ENCODE data around the gene PPP1R27.

Gene PPP1R27, protein sequence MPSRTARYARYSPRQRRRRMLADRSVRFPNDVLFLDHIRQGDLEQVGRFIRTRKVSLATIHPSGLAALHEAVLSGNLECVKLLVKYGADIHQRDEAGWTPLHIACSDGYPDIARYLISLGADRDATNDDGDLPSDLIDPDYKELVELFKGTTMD
- total RNA-seq: 0 to 0.13 reads per million in 2 donors

GRCh38 chr17:81834831-81835267, at the start of gene PPP1R27:
Gene PPP1R27 (minus strand): TSS chr17:81835050. CDS start chr17:81834953, 97 bp downstream.
- no peak for DNase-seq

DNA sequence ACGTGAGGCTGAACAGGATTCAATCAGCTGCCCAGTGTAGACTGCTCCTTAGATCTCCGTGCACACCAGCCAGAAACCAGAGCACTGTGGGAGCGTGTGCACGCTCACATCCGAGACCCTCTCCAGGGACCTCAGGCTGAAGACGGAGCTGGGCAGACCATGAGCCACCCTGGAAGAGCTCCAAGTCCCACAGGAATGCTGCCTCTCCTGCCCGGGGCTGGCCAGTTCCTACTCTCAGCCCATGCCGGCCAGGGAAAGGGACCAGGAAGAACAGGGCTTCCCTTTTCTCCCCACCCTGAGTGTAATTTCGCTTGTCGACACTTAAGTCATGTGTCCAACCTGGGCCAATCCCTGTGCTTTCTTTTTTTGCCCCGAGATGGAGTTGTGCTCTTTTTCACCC, 49.7 kb upstream of the PPP1R27 start:
- no peak for DNase-seq

- DNase-seq: no peak
These were observed 44.3 kb upstream of the PPP1R27 start for GRCh38 chr17:81879121-81879520.

- DNase-seq: no peak
These were observed 43.4 kb upstream of the PPP1R27 start for GRCh38 chr17:81878294-81878693.

- no peak for DNase-seq
These were observed 42.7 kb upstream of the PPP1R27 start for GRCh38 chr17:81877569-81877968.

DNA sequence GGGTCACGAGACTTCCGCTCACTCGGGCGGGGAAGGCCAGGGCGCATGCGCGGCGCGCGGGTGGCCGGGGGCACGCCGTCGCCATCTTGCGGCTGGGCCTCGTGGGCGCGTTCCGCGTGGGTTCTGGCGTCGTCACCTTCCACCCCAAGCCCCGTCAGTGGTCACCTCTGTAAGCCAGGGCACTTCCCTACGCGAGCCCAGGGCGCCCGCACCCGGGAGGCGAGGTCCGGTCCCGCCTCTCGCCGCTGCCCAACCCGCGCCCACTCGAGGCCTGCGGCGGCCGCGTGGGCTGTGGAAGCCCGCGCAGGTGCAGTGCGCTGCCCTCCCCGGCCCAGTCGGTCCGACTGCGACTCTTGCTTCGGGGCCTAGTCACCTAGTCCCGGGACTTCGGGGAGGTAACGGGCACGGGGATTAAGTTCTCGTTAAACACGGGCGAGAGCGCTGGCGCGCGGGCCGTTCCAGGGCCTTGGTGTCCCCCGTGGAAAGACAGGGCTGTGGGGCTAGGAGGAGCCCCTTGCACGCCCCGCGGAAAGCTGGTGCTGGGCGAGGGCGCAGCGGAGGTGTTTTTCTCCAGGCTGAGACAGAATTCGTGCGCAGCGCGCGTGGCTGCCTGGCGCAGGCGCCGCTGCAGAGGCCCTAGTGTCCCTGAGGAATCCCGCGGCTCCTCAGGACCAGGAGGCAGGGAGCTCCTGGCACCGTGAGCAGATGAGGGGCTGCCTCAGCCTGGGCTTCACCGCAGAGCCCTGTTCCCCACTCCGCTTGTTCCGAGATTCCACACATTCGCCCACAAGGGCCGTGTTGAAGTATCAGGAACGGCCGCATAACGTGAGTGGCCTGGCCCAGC, 36.8 kb upstream of the PPP1R27 start:
- peak; percentile 92 to 95 (median 93) for DNase-seq

DNA sequence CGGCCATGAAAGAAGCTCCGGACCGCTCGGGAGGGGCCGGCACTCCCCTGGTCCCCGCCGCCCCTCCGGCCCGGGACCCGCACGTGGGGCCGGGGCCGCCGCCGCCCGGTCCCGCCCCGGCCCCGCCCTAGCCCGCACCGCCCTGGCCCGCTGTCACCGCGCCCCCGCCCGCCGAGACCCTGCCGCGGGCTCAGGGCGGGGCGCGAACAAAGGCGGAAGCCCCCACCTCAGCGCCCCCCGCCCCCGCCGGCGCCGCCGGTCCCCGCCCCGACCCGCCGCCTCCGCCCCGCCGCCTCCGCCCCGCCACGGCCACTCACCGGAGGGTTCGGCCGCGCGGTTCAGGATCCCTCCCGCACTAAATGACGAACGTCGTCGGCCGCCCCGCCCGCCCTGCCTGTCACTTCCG, 36.1 kb upstream of the PPP1R27 start, which contains the start of gene ARHGDIA:
Gene ARHGDIA (minus strand): TSS at position 357 of the 406 bp plus-strand sequence. CDS start 1,407 bp downstream, outside the sequence.
- DNase-seq: no peak

DNA sequence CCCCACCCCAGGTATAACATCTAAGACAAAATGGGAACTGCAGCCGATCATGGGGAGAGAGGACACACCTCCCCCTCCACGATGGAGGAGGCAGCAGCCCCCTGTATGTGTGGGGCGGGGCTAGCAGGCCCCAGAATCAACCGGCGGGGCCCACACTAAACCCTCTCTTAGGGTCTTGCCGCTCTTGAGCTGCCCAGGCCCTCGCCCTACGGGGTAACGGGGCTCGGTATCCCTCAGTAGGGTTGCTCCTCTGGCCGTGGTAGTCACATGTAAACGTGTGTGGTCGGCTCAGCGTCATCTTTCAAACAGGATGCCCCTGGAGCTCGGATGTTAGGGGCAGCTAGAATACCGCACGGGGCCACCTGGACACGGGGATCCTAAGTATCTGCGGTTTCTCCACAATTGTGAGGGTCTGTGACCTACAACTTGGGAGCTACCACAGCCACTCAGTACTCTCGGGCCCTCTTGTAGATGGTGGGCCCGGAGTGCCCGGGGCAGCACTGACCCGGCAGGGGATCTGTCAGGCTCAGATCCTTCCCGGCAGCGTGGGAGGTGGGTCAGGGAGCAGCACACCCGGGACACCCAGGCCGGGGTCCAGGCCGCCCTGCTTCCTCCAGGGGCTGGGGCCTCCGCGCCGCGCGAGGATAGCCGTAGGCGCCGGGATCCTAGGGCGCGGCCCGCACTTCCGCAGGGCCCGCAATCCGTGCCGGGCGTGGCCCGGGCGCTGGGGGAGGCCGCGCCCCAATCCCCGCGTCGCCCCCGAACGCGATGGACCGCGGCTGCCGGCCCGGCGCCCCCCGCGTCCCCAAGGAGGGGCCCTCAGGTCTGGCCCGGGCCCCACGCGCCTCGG, 35.5 kb upstream of the PPP1R27 start:
- peak in 2 of 5 experiments; percentile 36 to 83 for DNase-seq

DNA sequence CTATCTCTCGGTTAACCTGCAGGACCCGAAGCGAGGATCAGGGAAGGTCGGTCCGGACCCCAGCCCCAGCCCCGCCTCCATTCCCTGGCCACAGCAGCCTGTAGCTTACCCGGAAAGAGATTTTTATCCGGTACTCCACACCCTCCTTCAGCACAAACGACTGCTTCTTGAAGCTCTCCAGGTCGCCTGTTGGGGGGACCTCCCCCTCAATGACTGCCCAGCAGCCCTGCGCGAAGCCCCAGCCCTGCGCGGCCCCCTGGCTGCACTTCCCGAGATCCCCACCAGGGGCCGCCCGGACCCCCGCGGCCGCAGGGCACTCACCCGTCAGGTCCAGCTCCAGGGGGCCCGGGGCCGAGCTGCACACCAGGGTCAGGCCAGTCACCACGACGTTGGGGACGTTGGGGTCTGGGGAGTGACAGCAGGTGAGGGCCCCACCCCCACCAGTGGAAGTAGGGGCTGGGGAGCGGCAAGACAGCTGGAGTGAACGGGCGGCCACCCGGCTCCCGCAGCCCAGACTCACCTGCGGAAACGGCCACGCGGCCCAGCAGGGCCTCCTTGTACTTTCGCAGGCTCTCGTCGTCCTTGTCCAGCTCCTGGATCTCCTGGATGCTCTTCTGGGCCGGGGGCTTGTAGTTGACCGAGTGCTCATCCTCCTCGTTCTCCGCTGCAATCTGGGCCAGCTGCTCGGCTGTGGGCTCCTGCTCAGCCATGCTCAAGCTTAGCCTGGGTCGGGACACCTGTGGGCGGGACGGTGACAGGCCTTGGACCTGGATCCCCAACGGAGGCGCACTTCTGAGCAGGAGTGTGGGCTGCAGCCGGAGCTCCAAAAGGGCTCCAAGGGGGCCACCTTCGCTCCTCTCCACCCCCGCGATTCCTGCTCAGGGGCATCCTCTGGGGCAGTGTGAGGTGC, 34.6 kb upstream of the PPP1R27 start:
- peak in 2 of 5 experiments; percentile 14 to 48 for DNase-seq

DNA sequence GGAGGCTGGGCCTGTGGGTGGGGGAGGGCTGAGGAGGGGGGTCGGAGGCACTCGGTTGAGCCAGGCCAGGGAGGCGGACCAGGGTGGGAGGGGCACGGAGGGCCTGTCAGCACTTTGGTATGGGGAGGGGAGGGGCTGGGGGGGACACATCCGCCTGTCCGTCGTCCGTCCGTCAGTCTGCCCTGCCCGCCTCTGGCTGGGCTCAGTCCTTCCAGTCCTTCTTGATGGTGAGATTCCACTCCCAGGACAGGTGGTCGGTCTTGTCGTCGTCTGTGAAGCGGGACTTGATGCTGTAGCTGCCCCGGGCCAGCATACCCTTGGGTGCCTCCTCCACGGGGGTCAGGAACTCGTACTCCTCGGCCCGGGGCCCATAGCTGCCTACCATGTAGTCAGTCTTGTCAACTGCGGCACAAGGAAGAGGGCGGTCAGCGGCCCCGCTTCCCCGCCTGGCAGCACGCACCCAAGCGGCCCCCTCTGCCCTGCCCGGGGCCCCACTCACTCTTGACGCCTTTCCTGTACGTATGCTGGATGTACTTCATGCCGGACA, 33.9 kb upstream of the PPP1R27 start:
- DNase-seq: no peak

GRCh38 chr17:81867991-81868673, 33.3 kb upstream of the PPP1R27 start:
- peak in 1 of 5 experiments; percentile 19 for DNase-seq

DNA sequence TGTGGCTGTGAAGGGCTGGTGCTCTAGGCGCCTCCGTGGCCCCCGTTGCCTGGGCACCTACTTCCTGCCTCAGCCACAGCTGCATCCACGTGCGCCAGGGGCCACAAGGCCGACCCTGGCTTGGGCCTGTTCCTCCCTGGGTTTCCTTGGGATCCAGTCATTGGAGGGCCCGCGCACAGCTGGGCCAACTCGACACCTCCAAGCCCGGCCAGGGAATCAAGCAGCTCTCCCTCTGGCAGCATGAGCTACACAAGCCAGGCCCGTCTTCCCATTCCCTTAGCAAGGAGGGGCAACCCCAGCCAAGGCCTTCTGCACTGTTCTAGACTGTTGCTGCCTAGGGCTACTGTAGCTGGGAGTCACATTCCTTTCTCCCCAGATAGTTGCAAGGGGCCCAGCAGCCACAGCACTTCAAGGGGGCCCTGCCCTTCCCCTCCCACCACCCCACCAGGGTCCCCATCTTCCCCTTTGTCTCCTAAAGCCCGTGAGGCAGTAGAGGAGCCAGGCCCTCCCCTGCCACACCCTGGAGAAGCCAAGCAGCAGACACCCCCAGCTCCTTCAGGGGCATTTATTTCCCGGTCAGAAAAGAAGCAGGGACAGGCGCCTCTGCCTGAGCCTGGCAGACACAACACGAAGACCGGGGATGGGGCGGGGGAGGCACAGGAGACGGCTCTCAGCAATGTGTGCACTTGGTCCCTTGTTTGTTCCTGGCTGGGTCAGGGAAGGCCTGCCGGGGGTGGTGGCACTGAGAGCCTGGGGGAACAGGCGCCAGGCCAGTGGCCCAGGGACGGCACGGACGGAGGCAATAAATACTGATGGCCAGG, 32.5 kb upstream of the PPP1R27 start:
- peak in 2 of 5 experiments; percentile 12 to 64 for DNase-seq

DNA sequence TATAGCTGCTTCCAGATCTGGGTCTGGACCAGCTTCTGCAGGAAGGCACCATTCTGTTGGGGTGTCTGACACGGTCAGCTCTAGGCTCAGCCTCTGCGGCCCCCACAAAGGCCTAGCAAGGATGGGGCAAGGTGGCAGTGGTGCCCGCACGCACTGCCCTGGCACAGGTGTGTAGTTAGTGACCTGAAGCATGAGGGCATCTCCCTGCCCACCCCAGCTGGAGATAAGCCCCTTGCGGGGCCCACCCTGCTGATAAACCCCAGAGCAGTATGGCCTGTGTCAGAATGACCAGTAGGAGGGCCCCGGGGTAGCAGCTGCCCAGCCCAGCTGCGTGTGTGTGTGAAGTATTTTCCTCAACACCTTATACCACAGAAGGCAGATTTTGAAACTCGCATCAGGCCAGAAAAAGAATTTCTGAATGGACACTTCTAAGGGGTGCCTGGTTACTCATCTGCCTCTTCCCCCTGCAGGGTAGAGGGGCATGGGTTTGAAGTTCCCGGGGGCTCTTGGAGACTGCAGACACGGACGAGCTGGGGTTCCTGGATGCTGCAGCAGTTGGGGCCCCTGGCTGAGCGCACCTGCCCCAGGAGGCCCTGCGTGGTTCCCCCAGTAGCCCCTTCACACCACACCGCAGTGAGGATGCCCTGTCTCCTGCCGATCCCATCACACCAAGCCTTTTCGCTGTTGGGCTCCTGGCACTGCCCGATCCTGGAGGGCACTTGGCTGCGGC, 31.8 kb upstream of the PPP1R27 start:
- DNase-seq: no peak

- DNase-seq: peak in 1 of 5 experiments; percentile 27
These were observed 31.0 kb upstream of the PPP1R27 start for GRCh38 chr17:81865733-81866439.

DNA sequence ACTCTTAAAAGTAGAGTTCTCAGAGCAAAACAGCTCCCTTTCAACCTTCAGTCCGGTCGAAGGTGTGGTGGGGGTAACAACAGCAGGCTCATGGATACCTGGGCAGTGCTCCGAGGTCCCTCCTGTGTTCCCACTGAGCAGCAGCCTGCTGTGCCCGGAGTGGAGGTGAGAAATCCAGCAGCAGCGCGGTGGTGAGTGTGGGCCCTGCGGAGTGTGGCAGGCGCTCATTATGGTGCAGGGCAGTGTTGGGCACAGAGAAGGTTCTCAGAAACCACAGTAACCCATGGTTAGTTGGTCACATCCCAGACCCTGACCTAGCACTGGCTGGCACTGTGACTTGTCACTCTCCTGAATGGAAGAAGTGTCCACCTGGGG, 30.5 kb upstream of the PPP1R27 start:
- no peak for DNase-seq

DNA sequence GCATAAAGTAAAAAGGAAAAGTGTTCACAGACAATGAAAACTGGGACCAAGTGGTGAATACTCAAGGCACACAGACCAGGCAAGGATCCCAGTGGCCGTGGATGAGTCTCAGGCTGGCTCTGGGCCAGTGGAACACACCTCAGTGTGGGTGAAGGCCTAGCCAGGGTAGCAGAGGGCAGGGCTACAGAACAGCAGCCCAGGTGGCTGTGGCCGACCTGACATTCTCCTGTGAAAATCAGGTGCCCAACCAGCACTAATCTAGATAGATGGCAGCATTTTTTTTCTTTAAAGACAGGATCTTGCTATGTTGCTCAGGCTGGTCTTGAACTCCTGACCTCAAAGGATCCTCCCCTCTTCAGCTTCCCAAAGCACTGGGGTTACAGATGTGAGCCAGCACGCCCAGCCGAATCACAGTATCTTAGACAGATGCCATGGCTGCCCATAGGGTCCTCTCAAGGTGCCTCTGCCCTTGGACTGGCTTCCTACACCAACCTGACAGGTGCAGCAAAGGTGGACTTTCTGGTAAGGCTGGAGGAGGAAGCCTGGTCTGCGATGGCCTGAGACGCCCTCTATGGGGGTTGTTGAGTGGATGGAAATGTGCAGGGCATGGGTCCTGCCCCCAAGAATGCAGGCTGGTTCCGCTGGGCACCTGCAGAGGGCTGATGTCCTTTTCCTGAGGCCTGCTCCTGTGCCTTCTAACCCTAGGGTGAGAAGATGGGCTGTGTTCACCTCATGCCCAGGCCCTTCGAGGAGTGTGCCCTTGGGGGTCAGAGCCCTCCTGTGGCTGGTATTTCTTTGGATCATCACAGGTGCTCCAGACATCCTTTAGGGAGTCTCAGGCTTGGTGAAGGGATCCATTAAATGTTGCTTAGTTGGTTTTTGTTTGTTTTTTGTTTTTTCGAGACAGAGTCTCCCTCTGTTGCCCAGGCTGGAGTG, 29.3 kb upstream of the PPP1R27 start:
- DNase-seq: no peak

DNA sequence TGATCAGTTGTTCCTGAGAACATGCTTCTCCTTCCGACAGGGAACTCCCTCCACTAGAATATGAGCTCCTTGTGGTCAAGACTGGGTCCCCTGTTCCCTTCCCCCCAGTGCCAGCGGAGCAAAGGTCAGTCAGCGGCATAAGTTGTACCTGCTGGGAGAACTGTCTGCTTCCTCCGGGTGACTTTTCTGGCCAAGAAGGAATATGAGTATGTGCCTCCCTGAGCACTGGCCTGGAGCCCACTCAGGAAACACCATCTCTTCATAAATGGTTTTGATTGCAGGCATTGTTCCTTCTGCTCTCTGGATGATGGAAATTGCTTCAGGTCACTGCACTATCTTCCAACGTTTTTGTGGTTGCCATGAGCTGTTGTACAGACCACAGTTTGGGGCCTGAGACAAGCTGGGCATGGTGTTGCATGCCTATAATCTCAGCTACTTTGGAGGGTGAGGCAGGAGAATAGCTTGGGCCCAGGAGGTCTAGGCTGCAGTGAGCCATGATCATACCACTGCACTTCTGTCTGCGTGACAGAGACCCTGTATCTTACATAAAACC, 28.3 kb upstream of the PPP1R27 start:
- no peak for DNase-seq

Data from T-helper 2 cell (primary cell).